Upper lobe of left lung (tissue), 4 donors: ENCODE results near the gene ZNF891.

Source experiments
- CTCF ChIP-seq, 6 experiments: fragments of 450-650 bp in 4 of 6; fragments of 200-600 bp in 2 of 6; sonication (generic) in 2 of 6; IDR thresholded peaks; one replicate each; pipeline ENCODE4 v1.5.1; 2016 to 2019; ENCODE audit warnings: antibody characterized with exemption in 6 of 6
- POLR2A ChIP-seq, 4 donors: fragments of 450-650 bp; IDR thresholded peaks; one replicate each; pipeline ENCODE4 v1.5.1; 2016 to 2017; ENCODE audit warnings: antibody characterized with exemption in 4 of 4, mild to moderate bottlenecking in 2 of 4
- POLR2AphosphoS5 ChIP-seq, 2 donors: sonication (generic); formaldehyde crosslinking; IDR thresholded peaks; one replicate each; pipeline ENCODE4 v1.5.1; 2017; ENCODE audit warnings: antibody characterized with exemption in 2 of 2

- TF ChIP-seq CTCF (IDR thresholded peaks at IDR 0.05) (no peak), POLR2AphosphoS5 (IDR thresholded peaks at IDR 0.05) (no peak), POLR2A (IDR thresholded peaks at IDR 0.05) (no peak)
Measured at GRCh38 chr12:133105620-133106019, 24.5 kb downstream of the ZNF891 start.
